SK-N-SH treated with all-trans-retinoic acid at 6 μM for 48 hours (cell line): ENCODE measurements around the gene RNF167.

ENCODE experiments used
- BACH2 ChIP-seq: fragments of 250-450 bp; sonication (Bioruptor Pico); IDR thresholded peaks from 2 replicates; pipeline ENCODE4 v1.9.0; 2021; ENCODE audit warnings: mild to moderate bottlenecking, borderline replicate concordance
- CSRNP3 ChIP-seq: fragments of 250-450 bp; sonication (Bioruptor Pico); IDR thresholded peaks from 2 replicates; pipeline ENCODE4 v1.5.1; 2021; ENCODE audit warnings: mild to moderate bottlenecking, moderate library complexity
- GLIS3 ChIP-seq: fragments of 250-450 bp; sonication (Bioruptor Pico); IDR thresholded peaks from 2 replicates; pipeline ENCODE4 v1.5.0; 2020; ENCODE audit warnings: mild to moderate bottlenecking, moderate library complexity
- OSR1 ChIP-seq: fragments of 250-450 bp; sonication (Bioruptor Pico); IDR thresholded peaks from 2 replicates; pipeline ENCODE4 v1.8.0; 2022; ENCODE audit warnings: moderate library complexity, mild to moderate bottlenecking, inconsistent platforms
- PATZ1 ChIP-seq: fragments of 250-450 bp; sonication (Bioruptor Pico); IDR thresholded peaks from 2 replicates; pipeline ENCODE4 v1.8.0; 2020; ENCODE audit warnings: mild to moderate bottlenecking, moderate library complexity, borderline replicate concordance
- PPARA ChIP-seq: fragments of 250-450 bp; sonication (Bioruptor Pico); IDR thresholded peaks from 2 replicates; pipeline ENCODE4 v1.5.0; 2020; ENCODE audit warnings: mild to moderate bottlenecking, borderline replicate concordance
- SNAI2 ChIP-seq: fragments of 250-450 bp; sonication (Bioruptor Pico); IDR thresholded peaks from 2 replicates; pipeline ENCODE4 v1.5.0; 2020; ENCODE audit warnings: mild to moderate bottlenecking, moderate library complexity
- TCF4 ChIP-seq: fragments of 250-450 bp; sonication (Bioruptor Pico); IDR thresholded peaks from 2 replicates; pipeline ENCODE4 v1.8.0; 2021; ENCODE audit warnings: mild to moderate bottlenecking, moderate library complexity, borderline replicate concordance
- ZC3H10 ChIP-seq: fragments of 250-450 bp; sonication (Bioruptor Pico); IDR thresholded peaks from 2 replicates; pipeline ENCODE4 v1.5.1; 2021; ENCODE audit warnings: mild to moderate bottlenecking, moderate library complexity
- ZFP3 ChIP-seq: fragments of 250-450 bp; sonication (Bioruptor Pico); IDR thresholded peaks from 2 replicates; pipeline ENCODE4 v1.5.0; 2020; ENCODE audit warnings: mild to moderate bottlenecking, moderate library complexity
- ZNF565 ChIP-seq: fragments of 450-650 bp; formaldehyde crosslinking; conservative IDR thresholded peaks from 2 replicates; pipeline ENCODE4 v1.5.0; 2020; ENCODE audit warnings: low read depth, mild to moderate bottlenecking, moderate library complexity
- ZNF8 ChIP-seq: fragments of 450-650 bp; formaldehyde crosslinking; IDR thresholded peaks from 2 replicates; pipeline ENCODE4 v1.5.0; 2020; ENCODE audit warnings: mild to moderate bottlenecking, moderate library complexity
- TF ChIP-seq, protein P1 (sequence below): fragments of 250-450 bp; sonication (Bioruptor Pico); IDR thresholded peaks from 2 replicates; pipeline ENCODE4 v1.5.1; 2020; ENCODE audit warnings: low read depth, mild to moderate bottlenecking, moderate library complexity

GRCh38 chr17:4972322-4972721 lies 32.3 kb downstream of the RNF167 start:
- TF ChIP-seq GLIS3 (no peak), TCF4 (CRISPR knock-in tag) (no peak), ZFP3 (no peak), BACH2 (CRISPR knock-in tag) (no peak), ZNF8 (CRISPR knock-in tag) (no peak), ZNF565 (CRISPR knock-in tag) (no peak), OSR1 (CRISPR knock-in tag) (no peak), PPARA (CRISPR knock-in tag) (no peak), PATZ1 (CRISPR knock-in tag) (no peak), CSRNP3 (CRISPR knock-in tag) (no peak), ZC3H10 (CRISPR knock-in tag) (no peak), SNAI2 (CRISPR knock-in tag) (no peak)
- TF ChIP-seq, protein P1, sequence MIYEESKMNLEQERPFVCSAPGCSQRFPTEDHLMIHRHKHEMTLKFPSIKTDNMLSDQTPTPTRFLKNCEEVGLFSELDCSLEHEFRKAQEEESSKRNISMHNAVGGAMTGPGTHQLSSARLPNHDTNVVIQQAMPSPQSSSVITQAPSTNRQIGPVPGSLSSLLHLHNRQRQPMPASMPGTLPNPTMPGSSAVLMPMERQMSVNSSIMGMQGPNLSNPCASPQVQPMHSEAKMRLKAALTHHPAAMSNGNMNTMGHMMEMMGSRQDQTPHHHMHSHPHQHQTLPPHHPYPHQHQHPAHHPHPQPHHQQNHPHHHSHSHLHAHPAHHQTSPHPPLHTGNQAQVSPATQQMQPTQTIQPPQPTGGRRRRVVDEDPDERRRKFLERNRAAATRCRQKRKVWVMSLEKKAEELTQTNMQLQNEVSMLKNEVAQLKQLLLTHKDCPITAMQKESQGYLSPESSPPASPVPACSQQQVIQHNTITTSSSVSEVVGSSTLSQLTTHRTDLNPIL (CRISPR knock-in tag) = no peak
